ENCODE data around the gene STOML2. TPM values are rescaled to one million over a fixed set of nuclear protein-coding genes. Genes with fewer than 3 reads are reported as not detected.

Gene STOML2
- total RNA-seq, 1 experiment from 2014 or later, result 209 TPM

GRCh38 chr9:35054871-35055644 is 47.9 kb downstream of the STOML2 start:
- H3K36me3 Mint-ChIP-seq (ENCODE audit: insufficient read depth, unreplicated experiment), result peaks cover 90% of the 10 kb centered on the region
- TF ChIP-seq CTCF (IDR thresholded peaks at IDR 0.05; ENCODE audit: unreplicated experiment), result no peak
- H3K27ac Mint-ChIP-seq (ENCODE audit: low read depth, unreplicated experiment), result no peak overlapping the region
- POLR2A ChIA-PET, result interaction anchor here (0.6 kb wide), 1 partner anchor 284 kb away, joined by 3 read pairs; no protein-coding TSS in a partner anchor
- intact Hi-C loops (cut with micrococcal nuclease), result loop anchor here (5.0 to 10.0 kb wide), 2 partner anchors 60 to 293 kb away; no protein-coding TSS in a partner anchor
- no peaks in the 10 kb centered on the region for H3K27me3 Mint-ChIP-seq (ENCODE audit: insufficient read depth, unreplicated experiment)
- DNase-seq (ENCODE audit: unreplicated experiment), result no peak
- H3K4me3 Mint-ChIP-seq (ENCODE audit: unreplicated experiment), result no peak overlapping the region
- BruUV-seq (replicated peaks), result no TSS peak
- CTCF ChIA-PET, result no interaction called here
- H3K9me3 Mint-ChIP-seq (ENCODE audit: unreplicated experiment), result no peaks in the 10 kb centered on the region
- H3K4me1 Mint-ChIP-seq (ENCODE audit: insufficient read depth, unreplicated experiment), result peaks cover 5% of the 10 kb centered on the region

- intact Hi-C loops (cut with micrococcal nuclease), result loop anchor here (5.0 to 10.0 kb wide), 2 partner anchors 60 to 292 kb away; no protein-coding TSS in a partner anchor
- ChIA-PET CTCF (interaction anchor here (1.0 to 1.2 kb wide), 2 partner anchors 8 to 155 kb away, joined by 3 read pairs; no protein-coding TSS in a partner anchor), POLR2A (no interaction called here)
- BruUV-seq (replicated peaks), result no TSS peak
- no peak for TF ChIP-seq CTCF (IDR thresholded peaks at IDR 0.05; ENCODE audit: unreplicated experiment)
- peaks cover 5% of the 10 kb centered on the region for H3K4me1 Mint-ChIP-seq (ENCODE audit: insufficient read depth, unreplicated experiment)
- H3K27me3 Mint-ChIP-seq (ENCODE audit: insufficient read depth, unreplicated experiment), result no peaks in the 10 kb centered on the region
- H3K9me3 Mint-ChIP-seq (ENCODE audit: unreplicated experiment), result no peaks in the 10 kb centered on the region
- no peak for DNase-seq (ENCODE audit: unreplicated experiment)
- no peak overlapping the region for H3K4me3 Mint-ChIP-seq (ENCODE audit: unreplicated experiment)
- no peak overlapping the region for H3K27ac Mint-ChIP-seq (ENCODE audit: low read depth, unreplicated experiment)
- H3K36me3 Mint-ChIP-seq (ENCODE audit: insufficient read depth, unreplicated experiment), result peaks cover 85% of the 10 kb centered on the region
Measured at GRCh38 chr9:35054185-35054835, 48.6 kb downstream of the STOML2 start.

- BruUV-seq (replicated peaks), result no TSS peak
- peak; percentile 42 for TF ChIP-seq CTCF (IDR thresholded peaks at IDR 0.05; ENCODE audit: unreplicated experiment)
- H3K36me3 Mint-ChIP-seq (ENCODE audit: insufficient read depth, unreplicated experiment), result peaks cover 68% of the 10 kb centered on the region
- H3K4me1 Mint-ChIP-seq (ENCODE audit: insufficient read depth, unreplicated experiment), result peaks cover 5% of the 10 kb centered on the region
- no peak overlapping the region for H3K4me3 Mint-ChIP-seq (ENCODE audit: unreplicated experiment)
- no peaks in the 10 kb centered on the region for H3K27me3 Mint-ChIP-seq (ENCODE audit: insufficient read depth, unreplicated experiment)
- no peaks in the 10 kb centered on the region for H3K9me3 Mint-ChIP-seq (ENCODE audit: unreplicated experiment)
- intact Hi-C loops (cut with micrococcal nuclease), result loop anchor here (1.0 to 10.0 kb wide), 3 partner anchors 57 to 289 kb away; no protein-coding TSS in a partner anchor
- CTCF ChIA-PET, result interaction anchor here (0.6 to 3.2 kb wide), 36 partner anchors 10 to 758 kb away, joined by 3 to 44 read pairs (median 4); a partner anchor contains a TSS
- peak overlapping the region; percentile 10 for H3K27ac Mint-ChIP-seq (ENCODE audit: low read depth, unreplicated experiment)
- POLR2A ChIA-PET, result interaction anchor here (0.5 to 3.7 kb wide), 13 partner anchors 10 to 439 kb away, joined by 3 to 29 read pairs (median 3); partner anchors contain the start of genes FANCG, GALT, RUSC2 and STOML2
- DNase-seq (ENCODE audit: unreplicated experiment), result peak; percentile 72
Measured at GRCh38 chr9:35051069-35051967, 51.6 kb downstream of the STOML2 start.

Other genes starting within 250 kb of the STOML2 start
- gene PHF24, start 144.8 kb downstream of the STOML2 start, total RNA-seq (2022), result not detected in 2 replicates
- 2.2 and 2.9 TPM in 2 replicates for gene DNAJB5, start 113.4 kb downstream of the STOML2 start, total RNA-seq (2022)
- 146 and 156 TPM in 2 replicates for gene VCP, start 30.5 kb downstream of the STOML2 start, total RNA-seq (2022)
- gene FANCG, start 23.2 kb downstream of the STOML2 start, total RNA-seq (2022), result 20.2 and 21.2 TPM in 2 replicates
- gene PIGO, start 6.5 kb downstream of the STOML2 start, total RNA-seq (2022), result 34.8 and 39.2 TPM in 2 replicates
- gene ATOSB, start 12.7 kb upstream of the STOML2 start, total RNA-seq (2022), result 26.0 and 36.2 TPM in 2 replicates
- 20.6 and 22.9 TPM in 2 replicates for gene UNC13B, start 58.9 kb upstream of the STOML2 start, total RNA-seq (2022)